Measurements from ENCODE around the gene CACNA2D1. TPM values are rescaled to one million over a fixed set of nuclear protein-coding genes. Genes with fewer than 3 reads are reported as not detected.

CACNA2D1 gene
- total RNA-seq, 1 experiment from 2014 or later: 0.27 TPM

DNA sequence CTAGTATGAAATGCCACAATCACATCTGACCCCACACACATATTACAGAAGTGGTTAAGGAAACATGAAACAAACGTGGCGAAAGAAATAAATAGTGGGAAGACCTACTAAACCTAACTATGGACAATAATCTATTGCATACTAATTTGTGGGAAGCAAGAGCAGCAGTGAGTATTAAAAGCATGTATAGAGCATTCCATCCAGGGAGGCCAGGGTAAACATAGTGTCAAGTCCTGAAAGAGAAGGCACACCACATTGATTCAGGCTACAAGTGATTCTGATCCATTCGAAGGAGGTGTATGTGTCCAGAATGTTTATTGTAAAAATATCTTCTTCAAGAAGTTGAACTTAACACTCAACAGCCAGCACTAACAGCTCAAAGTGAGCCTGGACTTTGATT, 29.2 kb downstream of the CACNA2D1 start:
- H3K4me1 ChIP-seq (ENCODE audit: control insufficient read depth in 1 of 2, insufficient read depth in 2 of 2, low read length in 2 of 2): no peaks in the 10 kb centered on the region
- no peak overlapping the region for H3K4me2 ChIP-seq (ENCODE audit: low read length)
- H3K4me3 ChIP-seq (replicated peaks in 1 of 2; ENCODE audit: low read depth in 1 of 2, low read length in 2 of 2): no peak overlapping the region
- no peaks in the 10 kb centered on the region for H3K9me3 ChIP-seq (ENCODE audit: control insufficient read depth in 1 of 2, insufficient read depth in 1 of 2, low read depth in 1 of 2, low read length in 2 of 2)
- TF ChIP-seq, protein P1, sequence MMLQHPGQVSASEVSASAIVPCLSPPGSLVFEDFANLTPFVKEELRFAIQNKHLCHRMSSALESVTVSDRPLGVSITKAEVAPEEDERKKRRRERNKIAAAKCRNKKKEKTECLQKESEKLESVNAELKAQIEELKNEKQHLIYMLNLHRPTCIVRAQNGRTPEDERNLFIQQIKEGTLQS (IDR thresholded peaks at IDR 0.05): no peak
- TF ChIP-seq POLR2AphosphoS5 (IDR thresholded peaks at IDR 0.05; ENCODE audit: low read depth, low read length): no peak
- no peak for TF ChIP-seq POLR2A (IDR thresholded peaks at IDR 0.05; ENCODE audit: borderline replicate concordance, extremely low read depth, insufficient read depth, insufficient read length)
- no peak for TF ChIP-seq TCF7L2 (IDR thresholded peaks at IDR 0.05; ENCODE audit: borderline replicate concordance, extremely low read depth, insufficient read depth, insufficient read length)
- TF ChIP-seq, protein P2, sequence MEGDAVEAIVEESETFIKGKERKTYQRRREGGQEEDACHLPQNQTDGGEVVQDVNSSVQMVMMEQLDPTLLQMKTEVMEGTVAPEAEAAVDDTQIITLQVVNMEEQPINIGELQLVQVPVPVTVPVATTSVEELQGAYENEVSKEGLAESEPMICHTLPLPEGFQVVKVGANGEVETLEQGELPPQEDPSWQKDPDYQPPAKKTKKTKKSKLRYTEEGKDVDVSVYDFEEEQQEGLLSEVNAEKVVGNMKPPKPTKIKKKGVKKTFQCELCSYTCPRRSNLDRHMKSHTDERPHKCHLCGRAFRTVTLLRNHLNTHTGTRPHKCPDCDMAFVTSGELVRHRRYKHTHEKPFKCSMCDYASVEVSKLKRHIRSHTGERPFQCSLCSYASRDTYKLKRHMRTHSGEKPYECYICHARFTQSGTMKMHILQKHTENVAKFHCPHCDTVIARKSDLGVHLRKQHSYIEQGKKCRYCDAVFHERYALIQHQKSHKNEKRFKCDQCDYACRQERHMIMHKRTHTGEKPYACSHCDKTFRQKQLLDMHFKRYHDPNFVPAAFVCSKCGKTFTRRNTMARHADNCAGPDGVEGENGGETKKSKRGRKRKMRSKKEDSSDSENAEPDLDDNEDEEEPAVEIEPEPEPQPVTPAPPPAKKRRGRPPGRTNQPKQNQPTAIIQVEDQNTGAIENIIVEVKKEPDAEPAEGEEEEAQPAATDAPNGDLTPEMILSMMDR (IDR thresholded peaks at IDR 0.05 in 2 of 3, conservative IDR thresholded peaks at IDR 0.05 in 1 of 3; ENCODE audit: borderline replicate concordance in 1 of 3, insufficient read depth in 1 of 3, low read depth in 2 of 3, low read length in 2 of 3): no peak
- no peak for TF ChIP-seq SRF (IDR thresholded peaks at IDR 0.05; ENCODE audit: low read depth)
- TF ChIP-seq RAD21 (IDR thresholded peaks at IDR 0.05; ENCODE audit: low read depth): no peak
- TF ChIP-seq, protein P3, sequence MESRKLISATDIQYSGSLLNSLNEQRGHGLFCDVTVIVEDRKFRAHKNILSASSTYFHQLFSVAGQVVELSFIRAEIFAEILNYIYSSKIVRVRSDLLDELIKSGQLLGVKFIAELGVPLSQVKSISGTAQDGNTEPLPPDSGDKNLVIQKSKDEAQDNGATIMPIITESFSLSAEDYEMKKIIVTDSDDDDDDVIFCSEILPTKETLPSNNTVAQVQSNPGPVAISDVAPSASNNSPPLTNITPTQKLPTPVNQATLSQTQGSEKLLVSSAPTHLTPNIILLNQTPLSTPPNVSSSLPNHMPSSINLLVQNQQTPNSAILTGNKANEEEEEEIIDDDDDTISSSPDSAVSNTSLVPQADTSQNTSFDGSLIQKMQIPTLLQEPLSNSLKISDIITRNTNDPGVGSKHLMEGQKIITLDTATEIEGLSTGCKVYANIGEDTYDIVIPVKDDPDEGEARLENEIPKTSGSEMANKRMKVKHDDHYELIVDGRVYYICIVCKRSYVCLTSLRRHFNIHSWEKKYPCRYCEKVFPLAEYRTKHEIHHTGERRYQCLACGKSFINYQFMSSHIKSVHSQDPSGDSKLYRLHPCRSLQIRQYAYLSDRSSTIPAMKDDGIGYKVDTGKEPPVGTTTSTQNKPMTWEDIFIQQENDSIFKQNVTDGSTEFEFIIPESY (IDR thresholded peaks at IDR 0.05; ENCODE audit: extremely low read depth, insufficient replicate concordance, low read length): no peak
- TF ChIP-seq, protein P4, sequence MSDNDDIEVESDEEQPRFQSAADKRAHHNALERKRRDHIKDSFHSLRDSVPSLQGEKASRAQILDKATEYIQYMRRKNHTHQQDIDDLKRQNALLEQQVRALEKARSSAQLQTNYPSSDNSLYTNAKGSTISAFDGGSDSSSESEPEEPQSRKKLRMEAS (IDR thresholded peaks at IDR 0.05): no peak
- no peak for TF ChIP-seq EGR1 (IDR thresholded peaks at IDR 0.05; ENCODE audit: low read depth)
- TF ChIP-seq EZH2 (IDR thresholded peaks at IDR 0.05): no peak
- TF ChIP-seq CBX3 (IDR thresholded peaks at IDR 0.05; ENCODE audit: low read depth): no peak
- TF ChIP-seq CEBPB (IDR thresholded peaks at IDR 0.05; ENCODE audit: low read depth): no peak
- TF ChIP-seq, protein P5, sequence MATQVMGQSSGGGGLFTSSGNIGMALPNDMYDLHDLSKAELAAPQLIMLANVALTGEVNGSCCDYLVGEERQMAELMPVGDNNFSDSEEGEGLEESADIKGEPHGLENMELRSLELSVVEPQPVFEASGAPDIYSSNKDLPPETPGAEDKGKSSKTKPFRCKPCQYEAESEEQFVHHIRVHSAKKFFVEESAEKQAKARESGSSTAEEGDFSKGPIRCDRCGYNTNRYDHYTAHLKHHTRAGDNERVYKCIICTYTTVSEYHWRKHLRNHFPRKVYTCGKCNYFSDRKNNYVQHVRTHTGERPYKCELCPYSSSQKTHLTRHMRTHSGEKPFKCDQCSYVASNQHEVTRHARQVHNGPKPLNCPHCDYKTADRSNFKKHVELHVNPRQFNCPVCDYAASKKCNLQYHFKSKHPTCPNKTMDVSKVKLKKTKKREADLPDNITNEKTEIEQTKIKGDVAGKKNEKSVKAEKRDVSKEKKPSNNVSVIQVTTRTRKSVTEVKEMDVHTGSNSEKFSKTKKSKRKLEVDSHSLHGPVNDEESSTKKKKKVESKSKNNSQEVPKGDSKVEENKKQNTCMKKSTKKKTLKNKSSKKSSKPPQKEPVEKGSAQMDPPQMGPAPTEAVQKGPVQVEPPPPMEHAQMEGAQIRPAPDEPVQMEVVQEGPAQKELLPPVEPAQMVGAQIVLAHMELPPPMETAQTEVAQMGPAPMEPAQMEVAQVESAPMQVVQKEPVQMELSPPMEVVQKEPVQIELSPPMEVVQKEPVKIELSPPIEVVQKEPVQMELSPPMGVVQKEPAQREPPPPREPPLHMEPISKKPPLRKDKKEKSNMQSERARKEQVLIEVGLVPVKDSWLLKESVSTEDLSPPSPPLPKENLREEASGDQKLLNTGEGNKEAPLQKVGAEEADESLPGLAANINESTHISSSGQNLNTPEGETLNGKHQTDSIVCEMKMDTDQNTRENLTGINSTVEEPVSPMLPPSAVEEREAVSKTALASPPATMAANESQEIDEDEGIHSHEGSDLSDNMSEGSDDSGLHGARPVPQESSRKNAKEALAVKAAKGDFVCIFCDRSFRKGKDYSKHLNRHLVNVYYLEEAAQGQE (IDR thresholded peaks at IDR 0.05; ENCODE audit: low read depth): no peak
- no peak for TF ChIP-seq SP1 (IDR thresholded peaks at IDR 0.05; ENCODE audit: low read depth)
- TF ChIP-seq ELF1 (IDR thresholded peaks at IDR 0.05; ENCODE audit: borderline replicate concordance, low read depth): no peak
- no peak for TF ChIP-seq ZNF274 (IDR thresholded peaks at IDR 0.05; ENCODE audit: low read depth, low read length)
- H2AFZ ChIP-seq (ENCODE audit: low read depth, low read length, poor library complexity, severe bottlenecking): no peak overlapping the region
- DNase-seq (ENCODE audit: low read depth, low spot score) (no peak), ATAC-seq (no peak)
- ChIA-PET POLR2A (no interaction called here), CTCF (no interaction called here), RAD21 (ENCODE audit: low non-redundant PET in 1 of 2, low total read pairs in 2 of 2, uncharacterized antibody in 2 of 2, unreplicated experiment in 2 of 2) (no interaction called here)
- H4K20me1 ChIP-seq (ENCODE audit: insufficient read depth): no peaks in the 10 kb centered on the region
- no TSS peak for BruUV-seq (replicated peaks)
- H3K36me3 ChIP-seq (ENCODE audit: control insufficient read depth in 1 of 2, insufficient read depth in 2 of 2, low read length in 2 of 2): no peaks in the 10 kb centered on the region
- intact Hi-C loops (cut with micrococcal nuclease): no loop called here
- no peaks in the 10 kb centered on the region for H3K79me2 ChIP-seq (ENCODE audit: insufficient read depth, low read length)
- no peak overlapping the region for H3K9ac ChIP-seq (ENCODE audit: low read length)
- no peaks in the 10 kb centered on the region for H3K27me3 ChIP-seq (ENCODE audit: insufficient read depth, low read length)
- no peaks in the 10 kb centered on the region for H3K9me2 ChIP-seq (ENCODE audit: insufficient read depth)
- no peak overlapping the region for H3K27ac ChIP-seq (ENCODE audit: low read depth, low read length)

Measured in HCT116 (cell line).